Thoracic aorta (tissue), 2 donors: ENCODE results near the gene AHDC1. TPM values are rescaled to one million over a fixed set of nuclear protein-coding genes. Genes with fewer than 3 reads are reported as not detected.

Source experiments
- ATAC-seq: fragments of 150-250 bp; one replicate; pipeline ENCODE4 v1.8.0; 2017; ENCODE audit warnings: low read depth; ENCODE audit not compliant: insufficient number of reproducible peaks, low FRiP score
- DNase-seq: peaks from one replicate; pipeline ENCODE4 v3.0.0-alpha.2; 2020; ENCODE audit warnings: low spot score
- H3K27ac ChIP-seq, 2 donors: fragments of 200-600 bp; sonication (generic); 1 replicate in 1 of 2; 2 replicates in 1 of 2; pipeline ENCODE4 v1.5.1; 2016; ENCODE audit warnings: mild to moderate bottlenecking in 2 of 2, moderate library complexity in 2 of 2
- H3K27me3 ChIP-seq: fragments of 200-600 bp; sonication (generic); replicated peaks from 2 replicates; pipeline ENCODE4 v1.6.0; 2016; ENCODE audit warnings: mild to moderate bottlenecking; ENCODE audit not compliant: insufficient read depth
- H3K36me3 ChIP-seq: fragments of 200-600 bp; sonication (generic); one replicate; pipeline ENCODE4 v1.5.1; 2016
- H3K4me1 ChIP-seq, 2 donors: fragments of 200-600 bp; sonication (generic); 1 replicate in 1 of 2; 2 replicates in 1 of 2; pipeline versions ENCODE4 v1.5.1 to v1.6.0; 2016; ENCODE audit warnings: low read depth in 2 of 2, mild to moderate bottlenecking in 1 of 2; ENCODE audit not compliant: control insufficient read depth in 1 of 2
- H3K4me3 ChIP-seq: fragments of 200-600 bp; sonication (generic); 2 replicates; pipeline ENCODE4 v1.5.1; 2016; ENCODE audit warnings: mild to moderate bottlenecking
- H3K9me3 ChIP-seq: fragments of 200-600 bp; sonication (generic); 2 replicates; pipeline ENCODE4 v1.5.1; 2016
- CTCF ChIP-seq: fragments of 200-600 bp; sonication (generic); IDR thresholded peaks from one replicate; pipeline ENCODE4 v1.5.1; 2019; ENCODE audit warnings: antibody characterized with exemption
- total RNA-seq, 2 donors: library from RNA; depleted of rRNA; stranded (reverse); fragments of >200 nt; gene quantifications; one replicate each; pipeline versions ENCODE4 v1.1.0 to v1.2.3, GENCODE V29; 2016

Gene AHDC1
- total RNA-seq, 2 donors from 2014 or later: 38.3 to 55.4 TPM

- DNase-seq (no peak), ATAC-seq (peak; percentile 44)
- Histone ChIP-seq H3K27me3 (no peaks in the 10 kb centered on the region), H3K4me1 (peaks cover 15 to 19% of the 10 kb centered on the region in 2 donors), H3K27ac (no peak overlapping the region), H3K4me3 (peak overlapping the region; percentile 57), H3K9me3 (no peaks in the 10 kb centered on the region), H3K36me3 (no peaks in the 10 kb centered on the region)
- peak; percentile 40 for TF ChIP-seq CTCF
These were observed 107.3 kb downstream of the AHDC1 start for GRCh38 chr1:27496604-27497155.

GRCh38 chr1:27492796-27493195, 111.1 kb downstream of the AHDC1 start:
- Histone ChIP-seq H3K4me3 (no peak overlapping the region), H3K9me3 (no peaks in the 10 kb centered on the region), H3K27me3 (no peaks in the 10 kb centered on the region), H3K27ac (peak overlapping the region; percentile 88 to 98), H3K36me3 (no peaks in the 10 kb centered on the region), H3K4me1 (peaks cover 31 to 41% of the 10 kb centered on the region in 2 donors)
- ATAC-seq: no peak
- no peak for DNase-seq
- TF ChIP-seq CTCF: no peak

- H3K36me3 ChIP-seq: no peaks in the 10 kb centered on the region
- H3K9me3 ChIP-seq: no peaks in the 10 kb centered on the region
- ATAC-seq (no peak), DNase-seq (no peak)
- no peak for TF ChIP-seq CTCF
- peak overlapping the region; percentile 88 to 98 for H3K27ac ChIP-seq
- peaks cover 32 to 42% of the 10 kb centered on the region in 2 donors for H3K4me1 ChIP-seq
- H3K27me3 ChIP-seq: no peaks in the 10 kb centered on the region
- no peak overlapping the region for H3K4me3 ChIP-seq
These were observed 111.9 kb downstream of the AHDC1 start for GRCh38 chr1:27491748-27492700.

- peaks cover 30 to 35% of the 10 kb centered on the region in 2 donors for H3K4me1 ChIP-seq
These were observed 113.8 kb downstream of the AHDC1 start, which contains the start of gene WASF2 for GRCh38 chr1:27489973-27490741. WASF2 (minus strand) TSS chr1:27490167; CDS start chr1:27428890, 61,277 bp downstream.

More at GRCh38 chr1:27489973-27490741, 113.8 kb downstream of the AHDC1 start, which contains the start of gene WASF2:
- peak; percentile 87 for DNase-seq
- Histone ChIP-seq H3K4me3 (peak within 1 kb of the TSS; percentile 99), H3K36me3 (no peaks in the 10 kb centered on the region), H3K9me3 (no peaks in the 10 kb centered on the region), H3K27me3 (no peaks in the 10 kb centered on the region), H3K27ac (peak within 1 kb of the TSS; percentile 88 to 98)
- TF ChIP-seq CTCF: peak; percentile 13
- ATAC-seq: peak; percentile 97
